Peyer's patch (tissue), 4 donors: ENCODE measurements around the gene EEFSEC. TPM values are rescaled to one million over a fixed set of nuclear protein-coding genes. Genes with fewer than 3 reads are reported as not detected.

Experiments used
- DNase-seq, 3 donors: peaks; one replicate each; pipeline ENCODE4 v3.0.0-alpha.2; 2017 to 2019
- H3K27ac ChIP-seq, 4 donors: fragments of 200-600 bp; sonication (generic); one replicate each; pipeline ENCODE4 v1.5.1; 2016 to 2019
- H3K27me3 ChIP-seq, 2 donors: fragments of 200-600 bp; sonication (generic); one replicate each; pipeline ENCODE4 v1.5.1; 2019
- H3K36me3 ChIP-seq, 3 donors: fragments of 200-600 bp; sonication (generic); one replicate each; pipeline ENCODE4 v1.5.1; 2016 to 2019
- H3K4me1 ChIP-seq, 4 donors: fragments of 200-600 bp; sonication (generic); one replicate each; pipeline ENCODE4 v1.5.1; 2016 to 2019
- H3K4me3 ChIP-seq, 4 donors: fragments of 200-600 bp; sonication (generic); 1 replicate in 3 of 4; 2 replicates in 1 of 4; pipeline ENCODE4 v1.5.1; 2016 to 2019; ENCODE audit warnings: mild to moderate bottlenecking in 1 of 4
- H3K9me3 ChIP-seq, 4 donors: fragments of 200-600 bp; sonication (generic); one replicate each; pipeline ENCODE4 v1.5.1; 2016 to 2019; ENCODE audit warnings: mild to moderate bottlenecking in 1 of 4
- POLR2A ChIP-seq, 2 donors: fragments of 450-650 bp; IDR thresholded peaks; one replicate each; pipeline ENCODE4 v1.5.1; 2017; ENCODE audit warnings: antibody characterized with exemption in 2 of 2, mild to moderate bottlenecking in 2 of 2, moderate library complexity in 2 of 2
- total RNA-seq, 4 donors: library from RNA; depleted of rRNA; stranded (reverse); fragments of >200 nt; gene quantifications; one replicate each; pipeline ENCODE4 v1.1.0, GENCODE V29; 2016
- TF ChIP-seq, protein P1 (sequence below), 6 experiments: fragments of 450-650 bp in 4 of 6; fragments of 200-600 bp in 2 of 6; sonication (generic) in 1 of 6; IDR thresholded peaks; one replicate each; pipeline ENCODE4 v1.5.1; 2017 to 2019; ENCODE audit warnings: antibody characterized with exemption in 6 of 6, mild to moderate bottlenecking in 3 of 6, moderate library complexity in 1 of 6

The EEFSEC gene
- total RNA-seq, 4 donors from 2014 or later: 11.7 to 50.3 (median 19.6) TPM

GRCh38 chr3:128348805-128349531 is 195.7 kb downstream of the EEFSEC start:
- peak in 1 of 3 donors; percentile 20 for DNase-seq
- no peaks in the 10 kb centered on the region for H3K27me3 ChIP-seq
- no peak overlapping the region for H3K27ac ChIP-seq
- H3K36me3 ChIP-seq: no peaks in the 10 kb centered on the region
- no peak for TF ChIP-seq POLR2A (IDR thresholded peaks at IDR 0.05)
- TF ChIP-seq, protein P1, sequence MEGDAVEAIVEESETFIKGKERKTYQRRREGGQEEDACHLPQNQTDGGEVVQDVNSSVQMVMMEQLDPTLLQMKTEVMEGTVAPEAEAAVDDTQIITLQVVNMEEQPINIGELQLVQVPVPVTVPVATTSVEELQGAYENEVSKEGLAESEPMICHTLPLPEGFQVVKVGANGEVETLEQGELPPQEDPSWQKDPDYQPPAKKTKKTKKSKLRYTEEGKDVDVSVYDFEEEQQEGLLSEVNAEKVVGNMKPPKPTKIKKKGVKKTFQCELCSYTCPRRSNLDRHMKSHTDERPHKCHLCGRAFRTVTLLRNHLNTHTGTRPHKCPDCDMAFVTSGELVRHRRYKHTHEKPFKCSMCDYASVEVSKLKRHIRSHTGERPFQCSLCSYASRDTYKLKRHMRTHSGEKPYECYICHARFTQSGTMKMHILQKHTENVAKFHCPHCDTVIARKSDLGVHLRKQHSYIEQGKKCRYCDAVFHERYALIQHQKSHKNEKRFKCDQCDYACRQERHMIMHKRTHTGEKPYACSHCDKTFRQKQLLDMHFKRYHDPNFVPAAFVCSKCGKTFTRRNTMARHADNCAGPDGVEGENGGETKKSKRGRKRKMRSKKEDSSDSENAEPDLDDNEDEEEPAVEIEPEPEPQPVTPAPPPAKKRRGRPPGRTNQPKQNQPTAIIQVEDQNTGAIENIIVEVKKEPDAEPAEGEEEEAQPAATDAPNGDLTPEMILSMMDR (IDR thresholded peaks at IDR 0.05): no peak
- H3K4me1 ChIP-seq: peaks cover 0 to 5% (median 0%) of the 10 kb centered on the region in 4 donors
- H3K4me3 ChIP-seq: no peak overlapping the region
- no peaks in the 10 kb centered on the region for H3K9me3 ChIP-seq

DNA sequence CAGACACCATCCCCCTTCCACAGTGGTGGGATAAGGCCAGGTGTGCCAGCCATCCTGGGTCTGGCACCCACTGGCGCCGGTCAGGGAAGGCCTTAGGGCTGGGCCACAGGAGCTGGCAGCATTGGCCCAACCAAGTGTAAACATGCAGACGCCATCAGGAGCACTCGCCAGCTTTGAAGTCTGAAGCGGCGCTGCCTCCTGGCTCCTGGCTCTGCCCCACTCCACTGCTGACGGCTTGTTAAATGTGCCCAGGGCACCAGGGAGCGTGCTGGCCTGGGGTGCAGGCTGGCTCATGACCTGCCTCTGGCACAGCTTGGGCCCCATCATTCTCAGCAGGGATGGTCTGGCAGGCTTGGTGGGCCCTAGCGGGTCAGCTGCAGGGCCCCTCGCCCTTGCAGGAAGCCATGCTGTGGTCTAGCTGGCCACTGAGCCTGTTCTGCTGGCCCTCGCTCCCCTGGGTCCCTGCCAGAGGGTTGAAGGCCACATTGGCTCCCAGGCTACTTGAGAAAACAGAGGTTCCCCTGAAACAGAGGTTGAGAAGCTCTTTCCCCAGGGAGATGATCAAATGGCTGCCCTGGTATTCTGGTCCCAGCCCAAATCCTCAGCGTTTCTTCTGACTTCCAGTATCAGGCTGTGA is 196.8 kb downstream of the EEFSEC start:
- Histone ChIP-seq H3K4me1 (peaks cover 0 to 13% (median 0%) of the 10 kb centered on the region in 4 donors), H3K27ac (no peak overlapping the region), H3K9me3 (no peaks in the 10 kb centered on the region), H3K36me3 (no peaks in the 10 kb centered on the region), H3K4me3 (no peak overlapping the region), H3K27me3 (no peaks in the 10 kb centered on the region)
- TF ChIP-seq, protein P1 (IDR thresholded peaks at IDR 0.05): no peak
- TF ChIP-seq POLR2A (IDR thresholded peaks at IDR 0.05): no peak
- peak in 1 of 3 donors; percentile 37 for DNase-seq

GRCh38 chr3:128351546-128351945 is 198.3 kb downstream of the EEFSEC start:
- H3K4me1 ChIP-seq: peaks cover 0 to 16% (median 0%) of the 10 kb centered on the region in 4 donors
- H3K27me3 ChIP-seq: no peaks in the 10 kb centered on the region
- no peak overlapping the region for H3K4me3 ChIP-seq
- DNase-seq: peak in 1 of 3 donors; percentile 11
- peak overlapping the region in 1 of 4 donors; percentile 12 for H3K27ac ChIP-seq
- no peaks in the 10 kb centered on the region for H3K36me3 ChIP-seq
- TF ChIP-seq POLR2A (IDR thresholded peaks at IDR 0.05): no peak
- TF ChIP-seq, protein P1 (IDR thresholded peaks at IDR 0.05): no peak
- no peaks in the 10 kb centered on the region for H3K9me3 ChIP-seq

DNA sequence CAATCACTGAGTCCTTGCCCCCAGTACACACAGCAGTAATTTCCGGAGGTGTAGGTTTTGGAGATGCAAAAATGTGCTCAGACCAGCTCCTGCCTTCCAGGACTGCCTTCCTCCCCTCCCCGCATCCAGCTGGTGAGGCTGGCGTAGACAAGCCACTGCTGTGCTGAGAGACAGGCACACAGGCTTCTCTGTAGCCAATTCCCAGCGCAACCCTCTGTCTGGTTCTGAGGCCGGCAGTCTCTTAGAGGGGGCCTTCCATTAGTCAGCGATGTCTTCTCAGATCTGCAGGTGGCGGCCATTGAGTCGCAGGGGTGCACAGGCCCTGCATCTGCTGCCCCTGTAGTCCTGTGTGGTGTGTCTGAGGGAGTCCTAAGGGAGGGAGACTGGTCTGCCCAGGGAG is 199.0 kb downstream of the EEFSEC start:
- Histone ChIP-seq H3K36me3 (no peaks in the 10 kb centered on the region), H3K4me3 (no peak overlapping the region), H3K9me3 (no peaks in the 10 kb centered on the region), H3K4me1 (peaks cover 0 to 16% (median 0%) of the 10 kb centered on the region in 4 donors), H3K27ac (no peak overlapping the region), H3K27me3 (no peaks in the 10 kb centered on the region)
- peak in 1 of 3 donors; percentile 33 for DNase-seq
- no peak for TF ChIP-seq POLR2A (IDR thresholded peaks at IDR 0.05)
- TF ChIP-seq, protein P1 (IDR thresholded peaks at IDR 0.05): no peak

GRCh38 chr3:128353361-128353965 is 200.2 kb downstream of the EEFSEC start:
- Histone ChIP-seq H3K27ac (no peak overlapping the region), H3K36me3 (peaks cover 0 to 2% (median 0%) of the 10 kb centered on the region in 3 donors), H3K9me3 (no peaks in the 10 kb centered on the region), H3K4me1 (peaks cover 0 to 16% (median 0%) of the 10 kb centered on the region in 4 donors), H3K27me3 (no peaks in the 10 kb centered on the region), H3K4me3 (no peak overlapping the region)
- DNase-seq: peak in 1 of 3 donors; percentile 13
- TF ChIP-seq, protein P1 (IDR thresholded peaks at IDR 0.05): no peak
- TF ChIP-seq POLR2A (IDR thresholded peaks at IDR 0.05): no peak
